IMR-90 (cell line): ENCODE data around the gene MUC6. TPM values are rescaled to one million over a fixed set of nuclear protein-coding genes. Genes with fewer than 3 reads are reported as not detected.

Source experiments
- ATAC-seq: fragments of 200-7000 bp; cut with Tn5 transposase; 2 replicates; pipeline ENCODE4 v1.9.1; 2020; ENCODE audit warnings: low read depth, mild to moderate bottlenecking, moderate library complexity
- BruUV-seq: library from RNA; stranded (reverse); fragments of 400-500 nt; replicated peaks from 2 replicates; lab custom pipeline; 2021; lab: Mats Ljungman, UMichigan
- CTCF ChIA-PET: fragments of 300-600 bp; formaldehyde crosslinking; extraction: SDS; loops from one replicate; lab custom pipeline; 2021; ENCODE audit warnings: antibody characterized with exemption; lab: Yijun Ruan, JAX
- POLR2A ChIA-PET: fragments of 300-600 bp; sonication (Branson Sonifier 250); formaldehyde crosslinking; loops from one replicate; lab custom pipeline; 2022; ENCODE audit warnings: antibody characterized with exemption; ENCODE audit not compliant: unreplicated experiment; lab: Charles Lee
- DNase-seq: peaks from one replicate; pipeline ENCODE4 v3.0.0; 2013
- H2AFZ ChIP-seq: replicated peaks from 2 replicates; pipeline ENCODE3; 2013; ENCODE audit warnings: low read length, mild to moderate bottlenecking; ENCODE audit not compliant: poor library complexity
- H2AK5ac ChIP-seq: 2 replicates; pipeline ENCODE4 v1.6.1; 2013; ENCODE audit warnings: low read depth, low read length, inconsistent platforms
- H2AK9ac ChIP-seq: replicated peaks from 2 replicates; pipeline ENCODE3; 2013; ENCODE audit warnings: mild to moderate bottlenecking, low read depth, low read length, moderate library complexity; ENCODE audit not compliant: poor library complexity
- H2BK120ac ChIP-seq: 2 replicates; pipeline ENCODE4 v1.6.1; 2013; ENCODE audit warnings: low read depth, low read length, inconsistent platforms
- H2BK15ac ChIP-seq: 3 replicates; pipeline ENCODE4 v1.6.1; 2013; ENCODE audit warnings: low read depth, low read length, inconsistent platforms
- H2BK20ac ChIP-seq: 2 replicates; pipeline ENCODE4 v1.6.1; 2013; ENCODE audit warnings: low read depth, mild to moderate bottlenecking, inconsistent platforms, low read length, moderate library complexity
- H2BK5ac ChIP-seq: 2 replicates; pipeline ENCODE4 v1.6.1; 2013; ENCODE audit warnings: mild to moderate bottlenecking, low read depth, low read length, inconsistent platforms; ENCODE audit not compliant: poor library complexity, severe bottlenecking
- H3K14ac ChIP-seq: replicated peaks from 2 replicates; pipeline ENCODE4 v1.6.1; 2013; ENCODE audit warnings: low read depth, low read length, inconsistent platforms
- H3K18ac ChIP-seq: 2 replicates; pipeline ENCODE4 v1.6.1; 2013; ENCODE audit warnings: low read depth, low read length, control low read depth
- H3K23ac ChIP-seq: 2 replicates; pipeline ENCODE4 v1.6.1; 2013; ENCODE audit warnings: low read depth, low read length, inconsistent platforms
- H3K27ac ChIP-seq: 2 replicates; pipeline ENCODE4 v1.5.1; 2013; ENCODE audit warnings: mild to moderate bottlenecking, control low read depth, low read length; ENCODE audit not compliant: insufficient read depth
- H3K27me3 ChIP-seq: 2 replicates; pipeline ENCODE4 v1.6.1; 2013; ENCODE audit warnings: low read length; ENCODE audit not compliant: control insufficient read depth, insufficient read depth
- H3K36me3 ChIP-seq: 2 replicates; pipeline ENCODE4 v1.6.1; 2013; ENCODE audit warnings: low read length, mixed read lengths; ENCODE audit not compliant: control insufficient read depth, insufficient read depth
- H3K4ac ChIP-seq: 2 replicates; pipeline ENCODE4 v1.6.1; 2013; ENCODE audit warnings: low read depth, low read length, inconsistent platforms
- H3K4me1 ChIP-seq: 2 replicates; pipeline ENCODE4 v1.6.1; 2013; ENCODE audit warnings: low read length, mixed read lengths; ENCODE audit not compliant: control insufficient read depth, insufficient read depth
- H3K4me2 ChIP-seq: 2 replicates; pipeline ENCODE4 v1.6.1; 2013; ENCODE audit warnings: low read depth, mild to moderate bottlenecking, control low read depth, low read length, moderate library complexity
- H3K4me3 ChIP-seq: 2 replicates; pipeline ENCODE4 v1.5.1; 2013; ENCODE audit warnings: low read depth, mild to moderate bottlenecking, control low read depth, low read length, moderate library complexity; ENCODE audit not compliant: insufficient read depth
- H3K56ac ChIP-seq: 2 replicates; pipeline ENCODE4 v1.6.1; 2013; ENCODE audit warnings: low read length, inconsistent platforms; ENCODE audit not compliant: insufficient read depth; ENCODE audit errors: extremely low read depth
- H3K79me1 ChIP-seq, 2 experiments: 2 replicates each; pipeline ENCODE4 v1.6.1; 2013; ENCODE audit warnings: low read length in 2 of 2, inconsistent platforms in 1 of 2, low read depth in 1 of 2
- H3K9ac ChIP-seq: 2 replicates; pipeline ENCODE4 v1.6.1; 2013; ENCODE audit warnings: low read depth, low read length, control low read depth
- H3K9me1 ChIP-seq: 2 replicates; pipeline ENCODE4 v1.6.1; 2013; ENCODE audit warnings: low read length, inconsistent platforms; ENCODE audit not compliant: insufficient read depth
- H3K9me3 ChIP-seq: 2 replicates; pipeline ENCODE4 v1.6.1; 2013; ENCODE audit warnings: low read length; ENCODE audit not compliant: control insufficient read depth, insufficient read depth
- H4K20me1 ChIP-seq: 2 replicates; pipeline ENCODE4 v1.6.1; 2013; ENCODE audit warnings: low read length, inconsistent platforms; ENCODE audit not compliant: insufficient read depth
- H4K5ac ChIP-seq: 2 replicates; pipeline ENCODE4 v1.6.1; 2013; ENCODE audit warnings: mild to moderate bottlenecking, low read depth, low read length, control low read depth
- H4K8ac ChIP-seq, 2 experiments: 2 replicates each; pipeline ENCODE4 v1.6.1; 2013; ENCODE audit warnings: low read depth in 2 of 2, low read length in 2 of 2, control low read depth in 1 of 2, inconsistent platforms in 1 of 2
- H4K91ac ChIP-seq: 2 replicates; pipeline ENCODE4 v1.6.1; 2013; ENCODE audit warnings: low read depth, low read length, inconsistent platforms; ENCODE audit not compliant: insufficient read depth
- MAZ ChIP-seq: IDR thresholded peaks from 2 replicates; pipeline ENCODE4 v1.6.1; 2012; ENCODE audit warnings: low read depth, mild to moderate bottlenecking, low read length, improper control_type of control experiment, moderate library complexity, borderline replicate concordance
- RCOR1 ChIP-seq: IDR thresholded peaks from 2 replicates; pipeline ENCODE4 v1.6.1; 2012; ENCODE audit warnings: mild to moderate bottlenecking, low read length, improper control_type of control experiment; ENCODE audit not compliant: insufficient replicate concordance
- WGBS, 2 experiments: methylation state at CpG; one replicate each; pipeline versions ENCODE4 v1.1.5 to v1.1.7; 2013; ENCODE audit warnings: missing lambda C conversion rate in 2 of 2; ENCODE audit not compliant: insufficient read length in 1 of 2; ENCODE audit errors: extremely low coverage in 2 of 2; 5-methylcytosine and 5-hydroxymethylcytosine counted together
- dilution Hi-C: fragments of 300-500 bp; cut with HindIII; formaldehyde crosslinking; loops from one replicate; pipeline ENCODE4 v1.14.3; 2018; ENCODE audit warnings: low sequenced_read_pairs; ENCODE audit not compliant: unreplicated experiment
- in situ Hi-C: fragments of 300-500 bp; cut with MboI; formaldehyde crosslinking; loops from 3 replicates; pipeline ENCODE4 v1.14.3; 2019; ENCODE audit warnings: low sequenced_read_pairs, inconsistent platforms, mixed read lengths
- intact Hi-C: fragments of 100-400 bp; cut with micrococcal nuclease; formaldehyde crosslinking; loops from 2 replicates; pipeline ENCODE4 v1.10.0; 2022
- polyA plus RNA-seq, 3 experiments: library from polyadenylated mRNA; depleted of rRNA; stranded (reverse); fragments of >200 nt; gene quantifications; 2 replicates each; pipeline ENCODE4 v1.2.3, GENCODE V29; 2012; ENCODE audit warnings: low replicate concordance in 1 of 3
- total RNA-seq: library from RNA; depleted of rRNA; stranded (reverse); fragments of >200 nt; gene quantifications from 2 replicates; pipeline ENCODE4 v1.2.3, GENCODE V29; 2012
- TF ChIP-seq, protein P1 (sequence below): conservative IDR thresholded peaks from 2 replicates; pipeline ENCODE4 v1.5.1; 2012; ENCODE audit warnings: mild to moderate bottlenecking, low read depth, low read length, improper control_type of control experiment

Gene MUC6
- total and polyA plus RNA-seq, 2 of the 4 experiments (the other 2 are of a cell fraction) = not detected

GRCh38 chr11:991034-991433 lies 45.5 kb downstream of the MUC6 start:
- Histone ChIP-seq H3K9me1 (no peaks in the 10 kb centered on the region), H3K18ac (no peak overlapping the region), H3K4ac (no peak overlapping the region), H2BK120ac (no peak overlapping the region), H2AK9ac (no peak overlapping the region), H3K27ac (no peak overlapping the region), H3K79me1 (peaks cover 0 to 20% of the 10 kb centered on the region in 2 experiments; a peak in 1 of 4 replicates), H4K91ac (no peak overlapping the region), H4K20me1 (peaks cover 24% of the 10 kb centered on the region), H2BK5ac (no peak overlapping the region), H3K27me3 (no peaks in the 10 kb centered on the region), H3K4me1 (no peaks in the 10 kb centered on the region), H4K5ac (no peak overlapping the region), H2AFZ (no peak overlapping the region), H3K36me3 (peaks cover 79% of the 10 kb centered on the region), H3K9ac (no peak overlapping the region), H3K23ac (no peak overlapping the region), H3K4me2 (no peak overlapping the region), H2BK20ac (no peak overlapping the region), H4K8ac (no peak overlapping the region), H2BK15ac (no peak overlapping the region), H3K14ac (no peak overlapping the region), H3K9me3 (no peaks in the 10 kb centered on the region), H3K4me3 (no peak overlapping the region), H3K56ac (no peak overlapping the region), H2AK5ac (no peak overlapping the region)
- ATAC-seq (no peak), DNase-seq (no peak)
- TF ChIP-seq, protein P1, sequence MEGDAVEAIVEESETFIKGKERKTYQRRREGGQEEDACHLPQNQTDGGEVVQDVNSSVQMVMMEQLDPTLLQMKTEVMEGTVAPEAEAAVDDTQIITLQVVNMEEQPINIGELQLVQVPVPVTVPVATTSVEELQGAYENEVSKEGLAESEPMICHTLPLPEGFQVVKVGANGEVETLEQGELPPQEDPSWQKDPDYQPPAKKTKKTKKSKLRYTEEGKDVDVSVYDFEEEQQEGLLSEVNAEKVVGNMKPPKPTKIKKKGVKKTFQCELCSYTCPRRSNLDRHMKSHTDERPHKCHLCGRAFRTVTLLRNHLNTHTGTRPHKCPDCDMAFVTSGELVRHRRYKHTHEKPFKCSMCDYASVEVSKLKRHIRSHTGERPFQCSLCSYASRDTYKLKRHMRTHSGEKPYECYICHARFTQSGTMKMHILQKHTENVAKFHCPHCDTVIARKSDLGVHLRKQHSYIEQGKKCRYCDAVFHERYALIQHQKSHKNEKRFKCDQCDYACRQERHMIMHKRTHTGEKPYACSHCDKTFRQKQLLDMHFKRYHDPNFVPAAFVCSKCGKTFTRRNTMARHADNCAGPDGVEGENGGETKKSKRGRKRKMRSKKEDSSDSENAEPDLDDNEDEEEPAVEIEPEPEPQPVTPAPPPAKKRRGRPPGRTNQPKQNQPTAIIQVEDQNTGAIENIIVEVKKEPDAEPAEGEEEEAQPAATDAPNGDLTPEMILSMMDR = no peak
- TF ChIP-seq MAZ (no peak), RCOR1 (no peak)
- ChIA-PET POLR2A (no interaction called here), CTCF (no interaction called here)
- dilution Hi-C loops (no loop called here), intact Hi-C loops (no loop called here), in situ Hi-C loops (no loop called here)
- 88% methylated on average over 4 of the region's 12 CpGs; no CpG with 5 or more reads in 1 of the 2 experiments for WGBS, 2 experiments
- no TSS peak for BruUV-seq
